HG03135 (cell line): ENCODE measurements around the gene TBL1X.
"Not testable (repeated sequence)": the region's sequence is repeated elsewhere in the genome, so short reads cannot be mapped to it uniquely, and the experiment has no call there.

Experiments used
- ATAC-seq: cut with Tn5 transposase; IDR thresholded peaks from one replicate; pipeline ENCODE4 v1.9.1; 2021; ENCODE audit warnings: mild to moderate bottlenecking, moderate library complexity; ENCODE audit not compliant: unreplicated experiment

Gene TBL1X

GRCh38 chrX:9458516-9459078 lies 6.3 kb upstream of the TBL1X start:
- ATAC-seq, result no peak

GRCh38 chrX:9459186-9459748 lies 5.6 kb upstream of the TBL1X start:
- ATAC-seq, result no peak

GRCh38 chrX:9461087-9461486 lies 3.8 kb upstream of the TBL1X start:
- ATAC-seq, result no peak

- no peak for ATAC-seq
These were observed 2.4 kb upstream of the TBL1X start for GRCh38 chrX:9462456-9462855.

GRCh38 chrX:9465380-9466123 lies 694 bp downstream of the TBL1X start:
- peak; percentile 19 for ATAC-seq

- ATAC-seq, result no peak
These were observed 1.3 kb downstream of the TBL1X start for GRCh38 chrX:9466124-9466495.

GRCh38 chrX:9466736-9467135 lies 1.9 kb downstream of the TBL1X start:
- no peak for ATAC-seq

GRCh38 chrX:9467146-9467545 lies 2.3 kb downstream of the TBL1X start:
- ATAC-seq, result no peak

GRCh38 chrX:9467751-9468150 lies 2.9 kb downstream of the TBL1X start:
- ATAC-seq, result no peak

GRCh38 chrX:9471571-9471985 lies 6.7 kb downstream of the TBL1X start:
- ATAC-seq, result no peak

- no peak for ATAC-seq
These were observed 8.8 kb downstream of the TBL1X start for GRCh38 chrX:9473708-9474107.

GRCh38 chrX:9475417-9475816 lies 10.6 kb downstream of the TBL1X start:
- ATAC-seq, result not testable (repeated sequence)

GRCh38 chrX:9475984-9476383 lies 11.1 kb downstream of the TBL1X start:
- ATAC-seq, result no peak

- ATAC-seq, result no peak
These were observed 12.1 kb downstream of the TBL1X start for GRCh38 chrX:9476810-9477575.

GRCh38 chrX:9482408-9482807 lies 17.6 kb downstream of the TBL1X start:
- ATAC-seq, result no peak

GRCh38 chrX:9482837-9483236 lies 18.0 kb downstream of the TBL1X start:
- ATAC-seq, result no peak

GRCh38 chrX:9483376-9483775 lies 18.5 kb downstream of the TBL1X start:
- ATAC-seq, result no peak

GRCh38 chrX:9486786-9487387 lies 22.0 kb downstream of the TBL1X start:
- ATAC-seq, result no peak

- ATAC-seq, result no peak
These were observed 23.7 kb downstream of the TBL1X start for GRCh38 chrX:9488586-9488985.

- ATAC-seq, result no peak
These were observed 24.4 kb downstream of the TBL1X start for GRCh38 chrX:9489234-9489633.

GRCh38 chrX:9492901-9493300 lies 28.0 kb downstream of the TBL1X start:
- ATAC-seq, result no peak
